GM19035 (cell line): Measurements from ENCODE around the gene GANAB.
"Not testable (repeated sequence)": the region's sequence is repeated elsewhere in the genome, so short reads cannot be mapped to it uniquely, and the experiment has no call there.

Experiments used
- ATAC-seq: cut with Tn5 transposase; IDR thresholded peaks from one replicate; pipeline ENCODE4 v1.9.1; 2021; ENCODE audit not compliant: unreplicated experiment

Gene GANAB

DNA sequence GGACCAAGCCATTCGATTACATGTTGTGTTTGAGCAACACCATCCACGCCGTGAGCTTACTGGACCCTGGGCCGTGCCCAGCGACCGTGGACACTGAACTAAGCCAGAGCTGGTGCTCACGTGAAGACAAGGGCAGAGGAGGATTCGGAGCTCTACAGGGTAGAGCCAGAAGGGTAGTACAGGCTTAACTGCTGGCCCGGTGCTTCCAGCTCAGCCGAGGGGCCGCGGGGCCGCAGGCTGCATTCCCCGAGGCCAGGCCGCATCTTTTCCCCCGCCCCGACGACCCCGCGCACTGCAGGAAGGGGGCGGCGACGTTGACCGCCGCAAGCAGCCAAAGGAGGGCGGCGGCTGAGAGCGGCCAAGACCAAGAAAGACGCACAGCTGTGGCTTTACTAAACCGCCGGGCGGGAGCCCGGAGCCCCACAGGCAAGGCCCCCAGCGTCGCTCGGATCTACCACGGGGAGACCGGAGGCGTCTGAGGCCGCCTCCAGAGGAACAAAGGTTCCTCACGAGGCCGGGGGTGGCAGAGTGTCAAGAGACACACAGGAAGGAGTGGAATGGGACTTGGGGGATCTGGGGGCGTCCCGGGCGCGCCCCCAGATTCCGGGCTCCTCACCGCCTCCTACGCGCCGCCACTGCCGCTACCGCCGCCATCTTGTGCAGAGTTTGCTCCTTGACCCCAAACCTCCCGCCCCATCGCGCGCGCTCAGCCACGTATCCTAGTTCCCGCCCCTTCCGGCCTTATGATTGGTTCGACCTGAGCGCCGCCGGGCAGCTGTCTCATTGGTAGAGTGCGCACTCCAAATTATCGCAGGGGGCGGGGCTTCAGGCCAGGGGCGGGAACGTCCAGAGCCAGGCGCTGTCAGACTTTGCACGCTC, at the start of gene GANAB:
Gene GANAB (minus strand): TSS at position 668 of the 879 bp plus-strand sequence. CDS start 14 bp downstream, at position 654.
- ATAC-seq: peak; percentile 97

DNA sequence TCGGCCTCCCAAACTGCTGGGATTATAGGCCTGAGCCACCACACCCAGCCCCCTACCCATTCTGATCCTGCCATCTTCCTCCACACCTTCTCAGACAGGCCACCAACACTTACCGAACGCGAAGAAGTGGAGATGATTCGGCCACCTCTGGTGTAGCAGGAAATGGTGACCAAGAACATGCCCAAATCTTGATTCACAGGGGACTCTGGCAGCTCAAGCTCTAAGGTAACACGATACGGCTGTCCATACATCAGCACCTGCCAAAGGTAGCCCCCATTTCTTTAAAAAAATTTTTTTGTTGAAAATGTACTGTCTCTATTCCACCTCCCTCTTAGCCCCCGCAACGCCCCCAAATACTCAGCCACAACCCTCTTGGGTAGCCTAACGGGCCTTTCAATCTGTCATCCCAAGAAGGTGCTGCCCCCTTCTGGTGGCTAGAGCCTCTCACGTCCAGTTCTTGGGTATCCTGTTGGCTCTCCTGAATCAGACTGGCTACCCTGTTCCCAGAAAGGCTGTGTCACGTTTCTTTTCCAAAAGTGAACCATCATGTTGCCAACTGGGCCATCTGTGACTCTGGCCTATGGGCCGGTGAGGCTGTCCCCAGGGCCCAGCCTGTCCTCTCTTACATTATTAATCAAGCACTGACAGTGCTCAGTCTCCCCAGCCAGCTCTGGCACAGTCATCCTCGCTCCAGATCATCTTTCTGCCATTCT, 48.2 kb upstream of the GANAB start:
- ATAC-seq: no peak

DNA sequence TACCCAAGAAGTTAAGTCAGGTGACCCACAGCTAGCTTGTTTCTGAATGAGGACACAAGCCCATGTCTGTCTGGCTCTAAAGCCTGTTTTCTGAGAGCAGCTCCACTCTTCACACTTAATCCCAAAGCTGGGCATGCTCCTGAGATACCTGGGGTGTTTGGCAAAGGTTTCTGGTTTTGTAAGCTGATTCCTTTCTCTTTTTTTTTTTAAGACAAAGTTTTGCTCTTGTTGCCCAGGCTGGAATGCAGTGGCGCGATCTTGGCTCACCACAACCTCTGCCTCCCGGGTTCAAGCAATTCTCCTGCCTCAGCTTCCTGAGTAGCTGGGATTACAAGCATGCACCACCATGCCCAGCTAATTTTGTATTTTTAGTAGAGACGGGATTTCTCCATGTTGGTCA, 47.2 kb upstream of the GANAB start:
- ATAC-seq: not testable (repeated sequence)

DNA sequence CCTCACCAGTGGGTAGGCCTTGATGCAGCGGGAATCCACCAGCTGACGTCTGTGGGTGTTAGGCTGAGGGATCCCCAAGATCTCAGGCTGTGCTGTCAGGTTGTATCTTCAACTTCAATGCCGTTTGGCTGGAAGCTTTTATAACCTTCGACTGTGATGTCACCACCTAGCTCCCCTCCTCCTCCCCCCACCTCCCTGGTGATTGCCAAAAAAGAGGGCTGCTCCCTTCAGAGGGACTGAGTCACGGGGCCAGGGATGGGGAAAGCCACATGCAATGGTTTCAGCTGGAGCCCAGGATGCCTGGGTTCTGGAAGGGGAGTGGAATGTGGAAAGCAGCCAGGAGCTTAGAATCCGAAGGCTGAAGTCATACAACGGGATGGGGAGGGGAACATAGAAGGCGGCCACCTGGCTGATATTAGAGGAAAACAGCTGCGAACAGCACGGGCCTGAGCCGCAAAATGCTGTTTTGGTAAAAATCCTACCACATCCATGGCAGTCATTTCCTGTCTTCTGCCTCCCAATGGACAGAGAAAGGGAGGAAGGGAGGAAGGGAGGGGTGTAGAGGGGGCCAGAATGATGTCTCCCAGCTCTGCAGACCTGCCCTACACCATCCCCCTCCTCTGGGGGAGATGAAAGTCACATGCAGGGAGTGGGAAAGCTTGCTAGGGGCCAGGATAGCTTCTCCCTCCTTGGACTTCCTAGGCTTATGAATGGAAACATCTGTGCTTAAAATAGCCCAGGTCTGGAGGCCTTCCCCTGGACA, 43.2 kb upstream of the GANAB start, which contains the start of gene LRRN4CL:
Gene LRRN4CL (minus strand): TSS at position 110 of the 763 bp plus-strand sequence. CDS start 1,022 bp downstream, outside the sequence.
- ATAC-seq: no peak

DNA sequence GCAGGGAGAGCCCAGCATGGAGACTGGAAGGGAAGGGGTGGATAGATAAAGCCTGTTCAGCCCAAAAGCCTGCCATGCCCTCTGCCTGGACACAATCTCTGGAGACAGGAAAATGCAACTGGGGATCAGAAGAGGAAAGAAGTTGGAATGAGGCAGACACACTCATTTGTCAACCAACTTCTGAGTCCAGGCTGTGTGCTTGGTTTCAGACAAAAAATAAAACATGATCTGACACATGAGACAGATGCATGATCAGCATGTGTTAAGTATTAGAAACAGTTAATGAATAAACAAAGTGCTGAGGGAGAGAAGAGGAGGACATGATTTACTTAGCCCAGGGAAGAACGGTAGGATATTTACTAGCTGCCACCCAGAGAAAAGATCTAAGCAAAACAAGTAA, 42.1 kb upstream of the GANAB start:
- ATAC-seq: no peak

DNA sequence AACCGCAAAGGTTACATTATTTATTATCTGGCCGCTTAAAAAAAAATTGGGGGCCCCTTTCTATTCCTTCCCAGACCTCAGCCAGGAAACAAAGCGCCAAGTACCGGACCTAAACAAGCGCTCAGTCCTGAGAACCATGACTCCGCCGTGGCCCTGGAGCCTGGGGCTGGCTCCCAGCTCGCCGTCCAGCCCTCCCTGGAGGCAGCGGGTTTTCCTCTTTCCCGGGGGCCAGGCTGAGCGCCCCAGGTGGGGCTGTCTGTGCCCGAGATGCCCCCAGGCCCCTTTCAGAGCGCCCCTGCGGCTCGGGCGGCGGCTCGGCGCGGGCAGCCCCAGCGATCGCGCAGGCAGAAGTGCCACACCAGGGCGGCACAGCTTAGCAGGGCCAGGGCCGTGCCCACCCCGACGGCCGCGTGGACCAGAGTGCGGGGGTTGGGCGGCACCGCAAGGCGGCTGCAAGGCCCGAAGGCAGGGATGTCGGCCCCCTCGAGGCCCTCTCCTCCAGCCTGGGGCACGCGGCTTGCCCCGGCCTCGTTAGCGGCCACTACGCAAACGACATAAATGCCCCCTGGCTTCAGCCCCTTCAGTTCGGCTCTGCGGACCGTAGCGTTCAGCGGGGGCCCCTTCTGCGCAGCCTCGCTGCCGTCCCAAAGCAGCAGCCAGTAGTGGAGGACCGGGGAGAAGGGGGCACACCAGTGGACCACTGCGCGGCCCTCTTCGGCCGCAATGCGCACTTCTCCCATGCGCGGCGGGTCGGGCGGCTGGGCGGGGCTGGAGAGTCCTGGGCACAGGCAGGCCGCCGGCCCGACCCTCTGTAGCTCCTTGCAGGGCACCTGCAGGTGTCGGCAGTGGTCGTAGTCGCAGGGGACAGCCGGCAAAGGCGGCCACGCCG, 41.3 kb upstream of the GANAB start:
- no peak for ATAC-seq

DNA sequence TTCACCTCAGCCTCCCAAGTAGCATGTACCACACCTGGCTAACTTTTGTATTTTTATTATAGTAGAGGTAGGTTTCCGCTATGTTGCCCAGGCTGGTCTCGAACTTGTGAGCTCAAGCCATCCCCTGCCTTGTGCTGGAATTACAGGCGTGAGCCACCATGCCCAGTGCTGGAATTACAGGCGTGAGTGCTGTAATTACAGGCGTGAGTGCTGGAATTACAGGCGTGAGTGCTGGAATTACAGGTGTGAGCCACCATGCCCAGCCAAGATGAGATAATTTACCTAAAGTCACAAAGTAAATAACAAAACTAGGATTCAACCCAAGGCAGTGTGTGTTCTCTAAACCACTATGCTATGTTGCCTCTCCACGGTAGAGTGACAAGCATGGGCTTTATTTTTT, 36.1 kb upstream of the GANAB start:
- ATAC-seq: no peak

DNA sequence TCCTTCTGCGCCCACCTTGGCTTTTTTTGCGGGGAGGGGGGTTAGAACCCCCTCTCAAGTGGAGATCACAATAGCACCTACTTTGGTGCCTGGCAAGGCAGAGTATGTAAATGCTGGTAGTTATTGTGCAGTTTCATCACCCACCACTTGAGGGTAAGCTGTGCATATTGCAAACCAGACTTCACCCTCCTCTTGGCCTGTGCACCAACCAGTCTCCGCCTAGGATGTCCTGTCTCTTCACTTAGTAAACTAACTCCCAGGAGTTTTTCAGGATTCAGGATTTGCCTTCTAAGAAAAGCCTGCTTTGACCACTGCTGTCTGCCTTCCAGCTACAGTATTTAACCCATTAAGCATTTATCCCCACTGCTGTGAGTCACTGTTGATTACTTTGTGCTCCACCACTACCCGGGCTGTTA, 34.4 kb upstream of the GANAB start:
- ATAC-seq: no peak

DNA sequence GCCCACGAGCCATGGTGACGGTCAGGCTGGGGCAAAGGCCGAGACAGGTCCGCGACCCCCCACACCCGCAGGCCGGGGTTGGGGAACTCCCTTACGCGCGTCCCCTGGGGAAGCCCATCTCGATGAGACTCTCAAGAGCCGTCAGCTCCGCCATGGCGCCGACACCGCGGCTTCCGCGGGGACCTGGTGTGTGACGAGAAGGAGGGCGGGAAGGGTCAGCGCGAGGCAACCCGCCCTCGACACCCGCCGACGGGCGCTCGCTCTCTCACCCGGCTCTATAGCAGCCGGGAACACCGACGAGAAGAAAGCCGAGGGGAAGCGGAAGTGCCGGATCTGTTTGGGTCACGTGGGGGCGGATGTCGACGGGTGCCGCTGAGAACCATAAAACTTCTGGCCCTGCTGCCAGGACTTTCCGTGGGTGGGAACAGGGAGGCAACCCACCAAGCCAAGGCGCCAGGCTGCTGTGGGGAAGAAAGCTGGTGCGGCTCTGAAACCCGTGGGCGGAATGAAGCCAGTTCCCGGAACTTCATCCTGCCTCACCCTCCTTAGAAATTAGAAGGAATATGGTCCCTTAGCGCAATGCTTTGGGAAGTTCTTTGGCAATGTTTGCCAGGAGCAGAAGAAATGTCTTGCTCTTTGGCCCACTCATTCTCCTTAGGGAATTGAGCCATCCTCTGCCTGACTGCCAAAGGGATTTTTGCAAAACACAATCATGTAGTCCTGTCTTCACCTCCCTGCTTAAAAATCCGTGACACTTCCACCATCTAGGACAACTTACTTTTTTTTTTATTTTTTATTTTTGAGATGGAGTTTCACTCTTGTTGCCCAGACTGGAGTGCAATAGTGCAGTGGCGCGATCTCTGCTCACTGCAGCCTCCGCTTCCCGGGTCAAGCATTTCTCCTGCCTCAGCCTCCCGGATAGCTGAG, 32.6 kb upstream of the GANAB start, which contains the start of gene UBXN1:
Gene UBXN1 (minus strand): TSS at position 304 of the 927 bp plus-strand sequence. CDS start 150 bp downstream, at position 154.
- peak; percentile 71 for ATAC-seq

DNA sequence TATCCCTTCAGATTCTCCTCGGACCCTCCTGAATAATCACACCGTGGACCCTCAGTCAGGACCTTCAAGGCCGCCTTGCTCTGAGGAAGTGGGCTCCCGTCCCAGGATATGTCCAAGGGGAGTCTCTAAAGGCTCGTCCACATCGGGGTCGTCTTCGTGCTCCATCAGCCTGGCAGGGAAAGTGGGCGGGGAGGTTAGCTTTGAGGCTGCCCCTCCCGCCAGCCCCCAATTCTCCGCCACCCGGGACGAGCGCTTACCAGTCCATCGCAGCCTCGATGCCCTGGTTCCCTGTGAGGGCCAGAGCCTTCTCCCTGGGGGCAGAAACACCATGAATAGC, 32.0 kb upstream of the GANAB start:
- ATAC-seq: no peak

DNA sequence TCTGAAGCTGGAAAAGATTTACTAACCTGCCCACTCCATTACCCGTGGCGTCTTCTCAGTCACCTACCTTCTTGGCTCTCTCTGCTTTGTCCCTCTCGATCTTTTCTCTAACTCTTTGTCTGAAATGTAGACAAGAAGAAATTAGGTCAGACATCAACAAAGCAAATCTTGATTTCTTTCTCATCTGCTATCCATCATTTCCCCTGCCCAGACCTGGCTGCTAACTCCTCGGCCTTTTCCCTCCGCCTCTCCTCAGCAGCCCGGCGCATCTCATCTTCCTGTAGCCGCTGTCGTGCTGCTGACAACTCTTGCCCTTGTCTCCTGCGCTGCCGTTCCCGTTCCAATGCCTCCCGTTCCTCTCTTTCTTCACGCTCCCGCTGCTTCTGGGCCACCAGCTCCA, 31.3 kb upstream of the GANAB start:
- ATAC-seq: no peak

DNA sequence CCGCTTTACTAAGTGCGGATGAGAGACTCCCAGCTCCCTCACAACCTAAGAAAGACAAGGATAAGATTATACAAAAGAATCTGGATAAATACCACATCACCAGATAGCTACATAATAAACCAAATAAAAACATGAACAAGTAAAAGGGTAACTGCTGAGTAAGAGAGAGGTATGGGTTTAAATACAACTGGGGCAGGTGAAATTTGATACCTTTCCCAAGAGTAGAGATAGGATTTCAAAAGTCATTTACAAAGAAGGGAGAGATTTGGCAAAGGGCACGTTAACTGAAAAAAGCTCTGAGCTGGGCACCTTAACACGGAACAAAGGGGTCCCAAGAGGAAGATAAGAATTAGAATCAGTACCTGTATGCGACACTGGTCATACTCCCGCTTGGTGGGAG, 30.7 kb upstream of the GANAB start:
- no peak for ATAC-seq

DNA sequence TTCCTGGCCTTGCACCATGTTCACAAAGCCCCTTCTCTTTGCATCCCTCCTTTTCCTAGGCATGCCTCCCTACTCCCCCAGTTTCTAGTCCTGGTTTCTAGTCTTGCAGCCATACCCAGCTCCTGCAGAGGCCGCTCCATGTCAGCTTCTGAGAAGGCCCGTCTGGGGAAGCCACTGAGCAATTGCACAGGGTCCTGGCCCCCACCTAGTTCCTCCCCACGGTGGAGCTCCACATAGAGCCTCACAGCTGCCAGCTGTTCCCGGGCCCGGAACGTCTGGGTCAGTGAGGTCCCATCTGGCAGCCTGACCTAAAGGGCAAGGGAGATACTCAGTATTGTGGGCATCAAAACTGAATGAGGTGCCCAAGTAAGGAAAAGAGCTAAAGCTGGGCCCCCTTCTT, 30.3 kb upstream of the GANAB start:
- no peak for ATAC-seq

DNA sequence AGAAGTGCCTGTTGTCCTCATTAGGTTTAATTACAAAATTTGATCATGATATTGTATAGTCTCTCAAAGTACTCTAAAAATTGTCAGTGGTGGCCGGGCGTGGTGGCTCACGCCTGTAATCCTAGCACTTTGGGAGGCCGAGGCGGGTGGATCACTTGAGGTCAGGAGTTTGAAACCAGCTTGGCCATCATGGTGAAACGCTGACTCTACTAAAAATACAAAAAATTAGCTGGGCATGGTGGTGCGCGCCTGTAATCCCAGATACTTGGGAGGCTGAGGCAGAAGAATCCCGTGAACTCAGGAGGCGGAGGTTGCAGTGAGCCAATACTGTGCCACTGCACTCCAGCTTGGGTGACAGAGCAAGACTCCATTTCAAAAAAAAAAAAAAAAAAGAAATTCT, 29.0 kb upstream of the GANAB start:
- ATAC-seq: not testable (repeated sequence)

DNA sequence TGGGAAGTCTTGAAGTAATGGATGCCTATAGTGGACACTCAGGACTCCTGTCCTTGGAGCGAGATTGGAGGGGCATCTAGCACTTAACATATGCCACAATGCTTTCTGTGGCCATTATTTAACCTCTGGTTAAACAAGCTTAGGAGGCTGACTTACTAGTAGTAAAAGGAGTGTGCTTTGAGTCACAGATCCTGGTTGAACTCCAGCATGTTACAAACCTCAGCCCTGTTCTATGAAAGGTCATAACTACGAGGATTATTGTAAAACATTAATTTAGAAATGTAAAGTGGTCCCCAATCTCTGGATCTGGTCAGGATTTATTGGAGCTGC, 26.7 kb upstream of the GANAB start:
- ATAC-seq: no peak

DNA sequence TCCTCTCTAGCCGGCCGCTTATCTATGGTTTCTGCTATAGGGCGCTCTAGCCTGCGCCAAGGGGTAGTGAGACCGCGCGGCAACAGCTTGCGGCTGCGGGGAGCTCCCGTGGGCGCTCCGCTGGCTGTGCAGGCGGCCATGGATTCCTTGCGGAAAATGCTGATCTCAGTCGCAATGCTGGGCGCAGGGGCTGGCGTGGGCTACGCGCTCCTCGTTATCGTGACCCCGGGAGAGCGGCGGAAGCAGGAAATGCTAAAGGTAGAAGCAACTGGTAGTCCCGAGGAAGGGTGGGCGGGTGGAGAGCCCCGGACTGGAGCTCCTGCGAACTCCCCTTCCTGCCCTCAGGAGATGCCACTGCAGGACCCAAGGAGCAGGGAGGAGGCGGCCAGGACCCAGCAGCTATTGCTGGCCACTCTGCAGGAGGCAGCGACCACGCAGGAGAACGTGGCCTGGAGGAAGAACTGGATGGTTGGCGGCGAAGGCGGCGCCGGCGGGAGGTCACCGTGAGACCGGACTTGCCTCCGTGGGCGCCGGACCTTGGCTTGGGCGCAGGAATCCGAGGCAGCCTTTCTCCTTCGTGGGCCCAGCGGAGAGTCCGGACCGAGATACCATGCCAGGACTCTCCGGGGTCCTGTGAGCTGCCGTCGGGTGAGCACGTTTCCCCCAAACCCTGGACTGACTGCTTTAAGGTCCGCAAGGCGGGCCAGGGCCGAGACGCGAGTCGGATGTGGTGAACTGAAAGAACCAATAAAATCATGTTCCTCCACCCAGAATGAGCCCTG, 25.4 kb upstream of the GANAB start, which contains the start of the genes LBHD1 and UQCC3:
Gene LBHD1 (minus strand): TSS at position 660 of the 782 bp plus-strand sequence. CDS start 2,236 bp downstream, outside the sequence.
Gene UQCC3 (plus strand): TSS at position 66 of the 782 bp plus-strand sequence. CDS start 73 bp downstream, at position 139.
- peak; percentile 57 for ATAC-seq

DNA sequence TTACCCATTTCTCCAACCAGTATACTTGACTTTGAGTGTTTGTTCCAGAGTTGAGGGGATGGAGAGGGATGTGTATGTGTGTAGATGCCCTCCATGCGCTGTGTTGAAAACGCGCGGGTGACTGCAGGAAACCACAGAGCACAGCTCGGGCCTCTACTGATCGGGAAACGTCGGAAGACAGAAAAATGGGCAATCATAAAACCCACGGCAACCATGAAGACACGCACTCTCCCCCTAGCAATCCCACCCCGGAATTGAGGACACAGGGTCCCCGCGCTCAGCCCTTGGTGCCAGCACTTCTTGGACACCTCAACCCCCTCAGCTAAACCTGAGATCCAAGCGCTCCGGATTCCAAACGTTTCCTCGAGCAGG, 24.8 kb upstream of the GANAB start:
- ATAC-seq: peak; percentile 1

DNA sequence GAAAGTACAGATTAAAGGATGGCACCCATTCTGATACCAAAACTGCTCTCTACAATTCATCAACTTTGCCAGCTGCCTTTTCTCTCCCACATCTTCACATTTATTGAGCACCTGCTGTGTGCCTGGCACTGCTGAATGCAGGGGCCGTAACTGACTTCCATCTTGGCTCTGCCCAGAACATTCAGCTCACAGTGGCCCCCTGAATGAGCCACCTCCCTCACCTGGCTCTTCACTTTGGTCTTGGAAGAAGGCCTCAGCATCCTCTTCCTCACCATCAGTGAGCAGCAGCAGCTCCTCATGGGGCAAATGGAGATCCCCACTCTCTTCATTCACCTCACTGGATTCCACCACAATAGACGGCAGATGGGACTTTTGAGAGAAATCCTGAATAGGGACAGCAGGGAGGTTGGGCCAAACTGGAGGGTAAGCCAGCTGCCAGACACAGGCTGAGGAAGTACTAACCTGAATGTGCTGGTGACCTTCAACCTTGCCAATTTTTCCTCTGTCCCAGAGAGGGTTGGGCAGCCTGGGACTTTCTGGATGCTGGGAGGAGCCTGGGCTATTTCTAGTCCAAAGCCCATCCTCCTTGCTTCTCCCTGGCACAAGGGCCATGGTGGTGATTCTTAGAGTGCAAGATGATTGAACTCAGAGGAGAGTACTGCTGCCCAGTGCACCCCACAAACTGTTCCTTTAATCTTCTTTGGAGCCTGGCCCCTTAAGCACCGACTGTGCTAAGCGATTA, 23.2 kb upstream of the GANAB start:
- no peak for ATAC-seq
